GM19324 (cell line): ENCODE measurements around the gene CNTNAP2.
"Not testable (repeated sequence)": the region's sequence is repeated elsewhere in the genome, so short reads cannot be mapped to it uniquely, and the experiment has no call there.

ENCODE experiments used
- ATAC-seq: cut with Tn5 transposase; IDR thresholded peaks from one replicate; pipeline ENCODE4 v1.9.1; 2021; ENCODE audit warnings: mild to moderate bottlenecking, moderate library complexity; ENCODE audit not compliant: unreplicated experiment, low FRiP score

CNTNAP2 gene

DNA sequence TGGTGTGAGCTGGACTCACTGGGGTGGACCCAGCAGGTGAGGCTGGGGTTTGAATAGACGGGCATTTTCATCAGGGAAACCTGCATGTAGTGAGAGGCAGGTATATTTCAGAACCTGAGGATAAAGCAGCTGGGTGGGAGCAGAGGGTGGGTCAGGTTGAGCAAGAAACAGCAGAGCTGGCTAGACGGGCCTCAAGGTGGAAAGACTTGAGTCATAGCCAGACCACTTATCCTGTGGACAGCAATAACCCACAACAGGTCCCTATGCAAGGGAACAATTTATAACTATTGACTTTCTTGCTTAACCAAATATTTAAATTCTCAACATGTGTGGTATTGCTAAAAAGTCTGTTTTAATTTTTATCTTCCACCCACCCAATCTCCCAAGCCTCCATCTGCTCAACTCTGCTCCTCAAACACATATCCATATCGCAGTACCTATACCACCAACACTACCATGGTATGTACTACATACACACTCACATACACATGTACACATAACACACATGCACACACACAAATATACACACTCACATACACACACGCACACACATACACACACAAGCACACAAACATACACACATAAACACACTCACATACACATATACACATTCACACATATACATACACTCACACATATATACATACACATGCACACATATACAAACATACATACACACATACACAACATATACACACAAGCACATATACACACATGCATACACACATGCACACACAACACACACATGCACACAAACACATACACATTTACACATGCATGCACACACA lies 2345.0 kb downstream of the CNTNAP2 start:
- no peak for ATAC-seq

- ATAC-seq = not testable (repeated sequence)
Measured at GRCh38 chr7:148462774-148463173, 2346.2 kb downstream of the CNTNAP2 start.

DNA sequence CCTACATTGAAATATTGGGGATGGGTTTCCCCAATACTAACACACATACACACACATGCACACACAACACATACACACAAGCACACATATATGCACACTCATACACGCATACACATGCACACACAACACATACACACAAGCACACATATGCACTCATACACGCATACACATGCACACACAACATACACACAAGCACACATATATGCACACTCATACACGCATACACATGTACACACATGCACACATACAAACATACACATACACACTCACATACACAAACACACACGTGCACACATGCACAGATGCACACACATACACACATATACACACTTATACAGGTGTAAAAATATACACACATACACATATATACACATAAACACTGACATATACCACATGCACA lies 2346.6 kb downstream of the CNTNAP2 start:
- ATAC-seq = no peak

DNA sequence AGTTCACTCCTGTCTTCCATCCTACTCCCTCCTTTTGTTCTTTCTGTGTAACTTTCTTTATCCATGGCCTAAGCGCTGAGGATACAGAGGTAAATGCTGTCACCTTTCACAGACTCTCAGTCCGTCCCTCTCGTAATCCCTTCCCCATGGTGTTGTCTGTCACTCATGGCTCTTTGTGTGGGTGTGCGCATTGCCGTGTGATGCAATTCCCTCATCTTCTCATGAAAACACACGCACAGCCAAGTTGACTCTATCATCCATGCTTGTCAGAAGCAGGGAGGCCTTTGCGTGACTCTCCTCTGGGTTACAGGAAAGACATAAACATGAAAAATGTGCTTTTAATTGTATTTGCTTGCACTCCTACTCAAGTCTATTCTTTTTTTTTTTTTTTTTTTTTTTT lies 2348.3 kb downstream of the CNTNAP2 start:
- no peak for ATAC-seq

GRCh38 chr7:148465441-148465840 lies 2348.8 kb downstream of the CNTNAP2 start:
- ATAC-seq = not testable (repeated sequence)

DNA sequence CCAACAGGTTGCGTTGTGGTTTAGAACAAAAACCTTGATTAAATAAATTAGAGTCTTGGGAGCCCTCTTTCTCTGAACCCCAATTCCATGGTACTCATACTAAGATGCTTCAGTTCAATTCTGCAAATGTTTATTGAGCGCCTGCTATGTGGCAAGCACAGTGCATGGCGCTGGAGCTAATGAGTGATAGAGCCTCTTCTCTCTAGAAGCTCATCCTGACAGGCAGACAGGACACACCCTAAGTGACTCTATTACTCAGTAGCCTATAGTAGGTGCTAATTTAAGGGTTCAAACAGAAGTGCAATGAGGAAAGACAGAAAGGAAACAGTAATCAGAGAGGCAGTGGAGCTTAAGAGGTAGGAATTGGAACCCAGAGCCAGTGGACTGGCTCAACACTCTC lies 2349.5 kb downstream of the CNTNAP2 start:
- ATAC-seq = no peak

- ATAC-seq = no peak
Measured at GRCh38 chr7:148468700-148469098, 2352.1 kb downstream of the CNTNAP2 start.
